Suprapubic skin (tissue), 4 donors: ENCODE results near the gene ZNF385A. TPM values are rescaled to one million over a fixed set of nuclear protein-coding genes. Genes with fewer than 3 reads are reported as not detected.

Experiments used
- DNase-seq, 2 donors: peaks; one replicate each; pipeline ENCODE4 v3.0.0-alpha.2; 2019; ENCODE audit warnings: low spot score in 2 of 2
- H3K27ac ChIP-seq: fragments of 200-600 bp; sonication (generic); one replicate; pipeline ENCODE4 v1.5.1; 2019
- H3K27me3 ChIP-seq: fragments of 200-600 bp; sonication (generic); one replicate; pipeline ENCODE4 v1.5.1; 2019
- H3K36me3 ChIP-seq: fragments of 200-600 bp; sonication (generic); one replicate; pipeline ENCODE4 v1.5.1; 2019
- H3K4me1 ChIP-seq: fragments of 200-600 bp; sonication (generic); one replicate; pipeline ENCODE4 v1.5.1; 2019
- H3K4me3 ChIP-seq: fragments of 200-600 bp; sonication (generic); one replicate; pipeline ENCODE4 v1.5.1; 2019; ENCODE audit warnings: mild to moderate bottlenecking
- H3K9me3 ChIP-seq: fragments of 200-600 bp; sonication (generic); one replicate; pipeline ENCODE4 v1.5.1; 2019
- EP300 ChIP-seq: sonication (generic); formaldehyde crosslinking; IDR thresholded peaks from one replicate; pipeline ENCODE4 v1.6.1; 2017; ENCODE audit warnings: antibody characterized with exemption
- POLR2A ChIP-seq, 2 donors: fragments of 450-650 bp; IDR thresholded peaks; one replicate each; pipeline ENCODE4 v1.6.1; 2017; ENCODE audit warnings: antibody characterized with exemption in 2 of 2, mild to moderate bottlenecking in 2 of 2, moderate library complexity in 2 of 2
- POLR2AphosphoS5 ChIP-seq, 3 donors: sonication (generic); formaldehyde crosslinking; IDR thresholded peaks; one replicate each; pipeline ENCODE4 v1.6.1; 2017; ENCODE audit warnings: antibody characterized with exemption in 3 of 3
- WGBS: methylation state at CpG from one replicate; pipeline ENCODE4 v1.1.5; 2018; 5-methylcytosine and 5-hydroxymethylcytosine counted together
- total RNA-seq, 4 donors: library from RNA; depleted of rRNA; stranded (reverse); fragments of >200 nt; gene quantifications; one replicate each; pipeline ENCODE4 v1.1.0, GENCODE V29; 2016
- TF ChIP-seq, protein P1 (sequence below), 2 donors: fragments of 200-600 bp in 1 of 2; fragments of 450-650 bp in 1 of 2; sonication (generic) in 1 of 2; IDR thresholded peaks; one replicate each; pipeline ENCODE4 v1.5.1; 2016 to 2019; ENCODE audit warnings: antibody characterized with exemption in 2 of 2, mild to moderate bottlenecking in 1 of 2, moderate library complexity in 1 of 2

Gene ZNF385A
- total RNA-seq, 4 donors from 2014 or later: 99.5 to 134 (median 113) TPM

DNA sequence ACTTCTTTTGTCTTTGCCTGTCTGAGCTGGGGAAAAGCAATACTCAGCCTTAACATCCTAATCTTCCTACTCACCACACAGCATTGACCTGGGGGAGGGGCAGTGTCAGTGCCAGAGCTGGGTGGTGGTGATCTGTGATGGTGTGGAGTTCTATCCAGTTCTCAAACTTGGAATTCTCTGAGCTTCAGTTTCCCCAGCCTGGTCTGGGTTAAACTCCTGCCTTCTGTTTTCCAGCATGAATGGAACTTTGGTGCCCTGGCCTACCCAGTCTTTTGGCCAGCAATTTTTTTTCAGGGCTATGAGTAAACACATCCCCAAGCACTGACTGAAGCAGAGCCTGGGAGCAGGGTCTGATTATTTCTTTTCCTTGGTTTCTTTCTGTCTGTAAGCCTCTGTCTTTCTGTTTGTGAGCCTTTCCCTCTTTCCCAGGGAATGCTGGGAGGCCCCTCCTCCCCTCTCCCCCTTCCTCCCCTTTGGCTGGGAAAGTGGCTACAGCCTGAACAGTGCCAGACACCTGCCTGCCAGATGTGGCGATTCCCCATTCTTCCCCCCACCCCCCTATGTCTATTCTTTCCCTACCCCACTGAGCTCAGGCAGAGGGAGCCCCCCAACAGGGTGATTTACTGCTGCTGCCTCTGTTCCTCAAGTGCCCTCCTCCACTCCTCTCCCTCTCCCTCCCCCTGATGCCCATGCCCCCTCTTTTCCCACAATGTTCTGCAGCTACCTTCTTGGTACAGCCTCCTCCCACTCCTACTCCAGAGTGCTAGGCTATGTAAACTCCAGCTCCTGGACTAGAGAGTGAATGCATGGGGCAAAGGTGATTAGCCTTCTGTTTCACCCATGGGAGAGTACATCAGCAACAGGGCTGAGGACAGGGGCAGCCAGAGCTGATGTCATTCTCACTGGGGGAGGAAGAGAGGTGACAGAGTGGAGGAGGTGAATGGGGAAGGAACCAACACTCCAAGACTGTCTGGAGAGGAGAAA lies 31.4 kb downstream of the ZNF385A start:
- Histone ChIP-seq H3K9me3 (no peaks in the 10 kb centered on the region), H3K4me3 (no peak overlapping the region), H3K36me3 (peaks cover 39% of the 10 kb centered on the region), H3K27ac (peak overlapping the region; percentile 3), H3K27me3 (no peaks in the 10 kb centered on the region), H3K4me1 (peaks cover 46% of the 10 kb centered on the region)
- no peak for DNase-seq
- WGBS: 13% methylated on average over 1 of the region's 1 CpG
- TF ChIP-seq POLR2AphosphoS5 (IDR thresholded peaks at IDR 0.05) (no peak), POLR2A (IDR thresholded peaks at IDR 0.05) (no peak), EP300 (no peak)
- TF ChIP-seq, protein P1, sequence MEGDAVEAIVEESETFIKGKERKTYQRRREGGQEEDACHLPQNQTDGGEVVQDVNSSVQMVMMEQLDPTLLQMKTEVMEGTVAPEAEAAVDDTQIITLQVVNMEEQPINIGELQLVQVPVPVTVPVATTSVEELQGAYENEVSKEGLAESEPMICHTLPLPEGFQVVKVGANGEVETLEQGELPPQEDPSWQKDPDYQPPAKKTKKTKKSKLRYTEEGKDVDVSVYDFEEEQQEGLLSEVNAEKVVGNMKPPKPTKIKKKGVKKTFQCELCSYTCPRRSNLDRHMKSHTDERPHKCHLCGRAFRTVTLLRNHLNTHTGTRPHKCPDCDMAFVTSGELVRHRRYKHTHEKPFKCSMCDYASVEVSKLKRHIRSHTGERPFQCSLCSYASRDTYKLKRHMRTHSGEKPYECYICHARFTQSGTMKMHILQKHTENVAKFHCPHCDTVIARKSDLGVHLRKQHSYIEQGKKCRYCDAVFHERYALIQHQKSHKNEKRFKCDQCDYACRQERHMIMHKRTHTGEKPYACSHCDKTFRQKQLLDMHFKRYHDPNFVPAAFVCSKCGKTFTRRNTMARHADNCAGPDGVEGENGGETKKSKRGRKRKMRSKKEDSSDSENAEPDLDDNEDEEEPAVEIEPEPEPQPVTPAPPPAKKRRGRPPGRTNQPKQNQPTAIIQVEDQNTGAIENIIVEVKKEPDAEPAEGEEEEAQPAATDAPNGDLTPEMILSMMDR (IDR thresholded peaks at IDR 0.05): no peak

DNA sequence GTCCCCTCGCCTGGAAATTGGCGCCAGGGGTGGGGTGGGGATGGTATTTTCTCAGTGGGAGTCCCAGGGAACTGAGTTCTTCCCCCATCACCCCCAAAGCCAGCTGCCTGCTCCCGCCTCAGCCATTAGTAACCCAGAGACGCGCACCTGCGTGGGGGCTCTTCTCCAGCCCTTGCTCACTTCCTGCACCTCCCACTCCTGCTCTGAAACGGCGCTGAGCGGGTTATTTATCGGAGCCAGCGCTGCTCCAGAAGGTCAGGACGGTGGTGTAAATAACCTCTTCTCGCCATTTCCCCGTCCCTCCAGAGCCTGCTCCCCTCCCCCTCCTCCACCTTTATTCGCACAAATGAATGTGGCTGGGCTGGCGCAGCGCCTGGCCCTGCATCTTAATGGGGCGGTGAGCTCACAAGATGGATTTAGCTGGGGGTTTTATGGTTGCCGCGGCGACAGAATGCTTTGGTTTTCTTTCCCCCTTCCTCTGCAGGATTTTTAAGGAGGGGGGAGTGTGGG lies 32.5 kb downstream of the ZNF385A start:
- TF ChIP-seq POLR2A (IDR thresholded peaks at IDR 0.05): no peak
- TF ChIP-seq, protein P1 (IDR thresholded peaks at IDR 0.05): no peak
- TF ChIP-seq POLR2AphosphoS5 (IDR thresholded peaks at IDR 0.05): no peak
- no peak for TF ChIP-seq EP300
- Histone ChIP-seq H3K27me3 (no peaks in the 10 kb centered on the region), H3K4me3 (no peak overlapping the region), H3K27ac (peak overlapping the region; percentile 3), H3K9me3 (no peaks in the 10 kb centered on the region), H3K4me1 (peaks cover 35% of the 10 kb centered on the region), H3K36me3 (peaks cover 50% of the 10 kb centered on the region)
- no peak for DNase-seq
- WGBS: 38% methylated on average over 21 of the region's 21 CpGs

DNA sequence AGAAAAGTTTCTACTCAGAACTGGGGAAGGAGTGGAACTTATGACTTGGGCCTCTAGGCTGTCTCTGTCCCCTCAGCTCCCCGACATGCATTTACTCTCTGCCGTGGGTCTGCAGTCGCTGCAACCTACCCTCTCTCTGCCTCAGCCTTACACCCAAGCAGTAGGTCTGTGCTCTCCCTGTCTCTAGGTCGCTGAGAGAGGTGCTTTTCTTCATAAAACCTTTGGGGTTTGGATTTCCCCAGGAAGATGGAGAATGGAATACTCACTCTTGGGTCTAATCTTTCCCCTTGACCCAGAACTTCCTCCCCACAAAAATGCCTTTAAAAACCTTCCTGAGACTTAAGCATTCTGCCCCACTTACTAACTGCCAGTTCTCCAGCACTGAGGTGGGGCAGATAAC lies 33.2 kb downstream of the ZNF385A start:
- TF ChIP-seq POLR2A (IDR thresholded peaks at IDR 0.05): no peak
- no peak for TF ChIP-seq POLR2AphosphoS5 (IDR thresholded peaks at IDR 0.05)
- no peak for TF ChIP-seq EP300
- TF ChIP-seq, protein P1 (IDR thresholded peaks at IDR 0.05): no peak
- peaks cover 33% of the 10 kb centered on the region for H3K4me1 ChIP-seq
- no peak overlapping the region for H3K4me3 ChIP-seq
- H3K27ac ChIP-seq: no peak overlapping the region
- H3K36me3 ChIP-seq: peaks cover 57% of the 10 kb centered on the region
- H3K27me3 ChIP-seq: no peaks in the 10 kb centered on the region
- no peaks in the 10 kb centered on the region for H3K9me3 ChIP-seq
- 80% methylated on average over 4 of the region's 4 CpGs for WGBS
- no peak for DNase-seq

DNA sequence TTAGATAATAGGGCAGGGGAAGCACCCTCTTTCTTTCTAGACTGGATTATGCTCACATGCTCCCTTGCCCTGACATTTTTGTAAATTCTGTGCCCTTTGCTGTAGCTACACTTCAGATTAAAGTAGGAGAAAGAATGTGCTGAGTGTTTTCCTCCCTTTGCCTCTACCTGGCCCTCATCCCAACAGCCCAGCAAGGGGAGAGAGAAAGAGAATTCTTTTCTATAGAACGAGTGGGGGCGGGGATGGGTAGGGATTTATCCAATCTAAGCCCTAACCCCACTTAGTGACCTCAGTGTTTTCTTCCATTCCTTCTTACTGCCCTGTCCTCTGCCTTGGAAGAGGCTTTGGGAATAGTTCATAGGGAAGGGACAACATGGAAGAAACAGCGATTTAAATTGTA lies 33.8 kb downstream of the ZNF385A start:
- Histone ChIP-seq H3K9me3 (no peaks in the 10 kb centered on the region), H3K4me1 (peaks cover 27% of the 10 kb centered on the region), H3K27me3 (no peaks in the 10 kb centered on the region), H3K36me3 (peaks cover 63% of the 10 kb centered on the region), H3K27ac (no peak overlapping the region), H3K4me3 (no peak overlapping the region)
- 72% methylated on average over 3 of the region's 3 CpGs for WGBS
- no peak for DNase-seq
- no peak for TF ChIP-seq EP300
- TF ChIP-seq, protein P1 (IDR thresholded peaks at IDR 0.05): no peak
- TF ChIP-seq POLR2AphosphoS5 (IDR thresholded peaks at IDR 0.05): no peak
- no peak for TF ChIP-seq POLR2A (IDR thresholded peaks at IDR 0.05)

DNA sequence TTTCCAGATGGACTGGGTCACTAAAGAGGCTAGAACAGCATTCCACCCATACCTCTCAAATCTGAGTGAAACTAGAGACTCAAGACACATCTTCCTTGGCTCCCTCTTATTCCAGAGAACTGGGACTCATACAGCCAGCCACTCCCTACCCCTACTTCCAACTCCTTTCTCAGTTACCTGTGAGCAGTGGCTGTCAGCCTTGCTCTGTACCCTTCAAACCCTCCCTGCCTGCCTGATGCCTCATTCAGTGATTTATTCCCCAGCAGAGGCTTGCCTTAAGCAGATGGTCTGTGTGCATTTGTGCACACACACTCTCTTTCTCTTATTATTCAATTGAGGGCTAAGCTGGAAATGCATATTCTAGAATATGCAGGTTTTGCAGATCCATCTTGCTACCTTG lies 34.9 kb downstream of the ZNF385A start:
- Histone ChIP-seq H3K4me3 (no peak overlapping the region), H3K27ac (no peak overlapping the region), H3K4me1 (peaks cover 20% of the 10 kb centered on the region), H3K27me3 (no peaks in the 10 kb centered on the region), H3K9me3 (no peaks in the 10 kb centered on the region), H3K36me3 (peaks cover 74% of the 10 kb centered on the region)
- TF ChIP-seq POLR2AphosphoS5 (IDR thresholded peaks at IDR 0.05) (no peak), EP300 (no peak)
- TF ChIP-seq, protein P1 (IDR thresholded peaks at IDR 0.05): no peak
- DNase-seq: no peak
